Vagina (tissue), 2 donors: ENCODE measurements around the gene ENPP6.

Experiments
- POLR2AphosphoS5 ChIP-seq, 2 donors: sonication (generic); formaldehyde crosslinking; IDR thresholded peaks; one replicate each; pipeline ENCODE4 v1.9.0; 2017; ENCODE audit warnings: antibody characterized with exemption in 2 of 2, mild to moderate bottlenecking in 2 of 2, low read depth in 1 of 2; ENCODE audit not compliant: insufficient read depth in 1 of 2
- TF ChIP-seq, protein P1 (sequence below), 3 experiments: fragments of 450-650 bp in 2 of 3; fragments of 200-600 bp in 1 of 3; sonication (generic) in 1 of 3; IDR thresholded peaks; one replicate each; pipeline ENCODE4 v1.5.1; 2017 to 2019; ENCODE audit warnings: antibody characterized with exemption in 3 of 3, mild to moderate bottlenecking in 2 of 3, moderate library complexity in 2 of 3

GRCh38 chr4:184252136-184253071 lies 34.7 kb upstream of the ENPP6 start:
- TF ChIP-seq, protein P1, sequence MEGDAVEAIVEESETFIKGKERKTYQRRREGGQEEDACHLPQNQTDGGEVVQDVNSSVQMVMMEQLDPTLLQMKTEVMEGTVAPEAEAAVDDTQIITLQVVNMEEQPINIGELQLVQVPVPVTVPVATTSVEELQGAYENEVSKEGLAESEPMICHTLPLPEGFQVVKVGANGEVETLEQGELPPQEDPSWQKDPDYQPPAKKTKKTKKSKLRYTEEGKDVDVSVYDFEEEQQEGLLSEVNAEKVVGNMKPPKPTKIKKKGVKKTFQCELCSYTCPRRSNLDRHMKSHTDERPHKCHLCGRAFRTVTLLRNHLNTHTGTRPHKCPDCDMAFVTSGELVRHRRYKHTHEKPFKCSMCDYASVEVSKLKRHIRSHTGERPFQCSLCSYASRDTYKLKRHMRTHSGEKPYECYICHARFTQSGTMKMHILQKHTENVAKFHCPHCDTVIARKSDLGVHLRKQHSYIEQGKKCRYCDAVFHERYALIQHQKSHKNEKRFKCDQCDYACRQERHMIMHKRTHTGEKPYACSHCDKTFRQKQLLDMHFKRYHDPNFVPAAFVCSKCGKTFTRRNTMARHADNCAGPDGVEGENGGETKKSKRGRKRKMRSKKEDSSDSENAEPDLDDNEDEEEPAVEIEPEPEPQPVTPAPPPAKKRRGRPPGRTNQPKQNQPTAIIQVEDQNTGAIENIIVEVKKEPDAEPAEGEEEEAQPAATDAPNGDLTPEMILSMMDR (IDR thresholded peaks at IDR 0.05), result no peak
- no peak for TF ChIP-seq POLR2AphosphoS5 (IDR thresholded peaks at IDR 0.05; ENCODE audit: insufficient read depth in 1 of 2, low read depth in 1 of 2)
